ENCODE measurements around the gene KIF12.
"Not testable (repeated sequence)": the region's sequence is repeated elsewhere in the genome, so short reads cannot be mapped to it uniquely, and the experiment has no call there.

KIF12 gene

GRCh38 chr9:114099669-114100270 is 678 bp upstream of the KIF12 start:
- no peak for DNase-seq

DNA sequence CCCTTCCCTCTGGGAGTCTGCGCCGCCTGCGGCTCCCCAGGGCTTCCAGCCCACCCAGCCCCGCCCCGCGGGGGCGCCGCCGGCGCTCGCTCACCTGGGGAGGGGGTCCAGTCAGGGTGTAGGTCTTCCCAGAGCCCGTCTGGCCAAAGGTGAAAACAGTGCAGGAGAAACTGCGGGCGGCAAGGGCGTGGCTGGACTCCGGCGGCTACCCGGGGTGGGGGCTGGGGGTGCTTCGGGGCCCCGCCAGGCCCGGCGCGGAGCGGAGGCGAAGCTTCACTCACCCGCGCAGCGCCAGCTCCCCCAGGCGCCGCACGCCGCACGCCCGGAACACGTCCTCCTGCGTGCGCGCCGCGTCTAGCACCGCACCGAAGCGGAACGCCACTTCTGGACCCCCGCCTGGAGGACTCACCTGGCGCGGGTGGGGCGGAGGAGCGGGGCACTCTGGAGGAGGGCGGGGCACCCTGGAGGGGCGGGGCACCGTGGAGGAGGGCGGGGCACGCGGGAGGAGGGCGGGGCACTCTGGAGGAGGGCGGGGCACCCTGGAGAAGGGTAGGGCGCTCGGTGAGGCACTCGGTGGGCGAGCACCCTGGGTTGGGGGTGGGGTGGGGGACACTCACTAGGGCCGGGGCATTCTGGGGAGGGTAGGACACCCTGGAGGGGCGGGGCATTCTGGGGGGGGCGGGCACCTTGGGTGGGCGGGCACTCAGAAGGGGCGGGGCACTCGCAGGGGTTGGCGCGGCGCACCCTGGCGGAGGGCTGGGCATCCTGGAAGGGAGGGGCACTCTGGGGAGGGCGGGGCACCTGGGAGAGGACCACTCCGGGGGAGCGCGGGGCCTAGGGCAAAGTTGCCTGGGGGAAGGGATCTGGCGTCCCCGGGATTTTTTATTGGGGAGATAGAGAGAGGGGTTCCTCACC is 814 bp downstream of the KIF12 start:
- no peak for DNase-seq

DNA sequence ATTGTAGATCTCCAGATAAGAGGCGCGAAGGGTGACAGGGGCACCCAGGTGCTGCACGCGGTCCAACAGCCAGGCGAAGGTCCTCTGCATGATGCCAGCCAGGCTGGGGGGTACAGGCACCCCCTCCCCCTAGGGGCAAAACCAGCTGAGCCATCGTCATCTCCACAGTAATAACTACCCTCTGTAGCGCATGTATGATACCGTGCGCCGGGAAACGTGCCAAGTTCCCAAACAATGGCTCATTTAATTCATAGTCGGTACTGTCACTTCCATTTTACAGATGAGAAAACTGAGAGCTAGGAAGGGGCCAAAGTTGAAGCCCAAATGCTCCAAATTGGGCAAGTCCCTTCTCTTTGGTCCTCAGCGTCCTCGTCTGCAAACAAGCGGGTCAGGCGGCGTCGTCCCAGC is 1.5 kb downstream of the KIF12 start:
- DNase-seq: peak; percentile 15

DNA sequence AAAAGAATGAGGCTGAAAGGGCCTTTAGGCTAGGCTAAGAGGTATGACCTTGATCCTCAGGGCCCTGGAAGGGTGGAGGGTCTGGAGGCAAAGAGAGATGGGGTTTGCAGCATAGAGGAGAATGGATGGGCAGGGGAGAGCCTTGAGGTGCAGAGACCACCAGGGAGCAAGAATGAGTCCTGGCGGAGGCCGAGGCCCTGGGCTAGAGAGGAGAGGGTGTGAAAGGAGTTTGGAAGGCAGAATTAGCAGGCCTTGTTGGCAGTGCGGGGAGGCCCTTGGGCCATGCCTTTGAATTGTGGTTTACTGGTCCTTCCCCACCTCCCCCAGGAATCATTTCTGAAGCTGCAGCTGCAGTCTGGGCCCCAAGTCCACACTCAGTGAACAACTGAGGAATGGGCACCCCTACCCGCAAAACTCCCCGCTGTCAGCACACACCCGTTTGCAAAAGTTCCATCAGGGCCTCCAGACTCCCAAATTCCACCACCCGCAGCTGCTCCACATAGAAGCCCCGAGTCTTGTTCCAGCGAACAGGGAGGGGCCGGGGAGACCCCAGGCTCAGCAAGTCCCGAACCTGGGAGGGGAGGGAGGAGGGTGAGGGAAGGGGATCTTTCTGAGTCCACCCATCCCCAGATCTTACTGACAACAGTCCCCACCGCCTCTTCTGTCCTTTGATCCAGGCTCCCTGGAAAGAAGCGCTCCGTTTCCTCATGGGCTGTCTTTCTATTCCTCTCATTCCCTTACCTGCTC is 2.1 kb downstream of the KIF12 start:
- DNase-seq: no peak

- DNase-seq: no peak
Measured at GRCh38 chr9:114096041-114096511, 3.0 kb downstream of the KIF12 start.

GRCh38 chr9:114094971-114095370 is 4.1 kb downstream of the KIF12 start:
- no peak for DNase-seq

DNA sequence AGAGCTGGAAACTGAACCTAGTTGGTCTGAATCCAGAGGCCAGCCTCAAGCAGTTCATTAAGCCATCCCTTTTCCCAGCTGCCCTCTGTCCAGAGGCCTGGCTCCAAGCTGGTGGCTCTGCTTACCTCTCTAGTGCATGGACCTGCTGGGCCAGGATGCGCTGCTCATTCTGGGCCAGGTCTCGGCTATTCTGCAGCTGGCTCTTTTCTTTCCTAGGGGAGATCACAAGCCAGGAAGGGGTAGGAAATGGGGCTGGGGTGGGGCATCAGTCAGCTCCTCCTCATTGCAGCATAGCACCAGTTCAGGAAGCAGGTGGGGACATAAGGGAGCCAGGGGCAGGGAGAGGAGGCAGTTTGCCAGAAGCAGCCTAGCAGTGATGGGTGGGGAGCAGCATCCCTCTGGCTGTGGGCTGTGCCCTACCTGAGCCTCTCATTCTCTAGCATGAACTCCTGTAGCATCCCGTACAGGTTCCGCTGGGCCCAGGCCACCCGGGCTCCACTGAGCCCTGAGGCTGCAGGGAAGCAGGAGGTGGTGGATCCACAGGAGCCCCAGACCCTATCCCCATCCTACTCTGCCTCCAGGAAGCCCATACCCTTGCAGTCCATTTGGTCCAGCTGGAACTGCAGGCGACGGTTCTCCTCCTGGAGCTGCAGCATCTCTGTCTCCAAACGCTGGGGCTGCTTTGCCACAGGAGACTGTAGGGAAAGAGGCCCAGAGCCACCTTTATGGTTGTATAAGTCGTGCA is 5.2 kb downstream of the KIF12 start:
- DNase-seq: no peak

DNA sequence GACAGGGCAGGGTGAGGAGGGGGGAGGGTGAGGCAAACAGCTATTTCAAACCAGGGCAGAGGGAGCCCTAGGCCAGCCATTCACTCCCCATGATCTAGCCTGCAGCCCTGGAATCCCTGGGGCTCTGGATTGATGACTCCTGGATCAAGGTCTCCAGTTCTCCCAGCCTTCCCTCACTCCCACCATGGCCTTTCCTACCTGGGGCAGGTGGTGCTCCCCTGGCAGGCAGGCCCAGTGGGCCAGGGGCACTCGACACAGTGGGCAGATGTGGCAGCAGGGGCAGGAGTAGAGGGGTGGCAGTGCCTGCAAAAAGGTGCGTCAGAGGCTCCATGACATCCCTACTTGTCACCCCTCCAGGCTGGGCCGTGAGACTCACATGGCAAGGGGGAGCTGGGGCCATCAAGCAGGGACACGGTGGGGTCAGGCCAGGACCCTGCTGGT is 6.0 kb downstream of the KIF12 start:
- DNase-seq: no peak

- DNase-seq: no peak
Measured at GRCh38 chr9:114092336-114092735, 6.8 kb downstream of the KIF12 start.

DNA sequence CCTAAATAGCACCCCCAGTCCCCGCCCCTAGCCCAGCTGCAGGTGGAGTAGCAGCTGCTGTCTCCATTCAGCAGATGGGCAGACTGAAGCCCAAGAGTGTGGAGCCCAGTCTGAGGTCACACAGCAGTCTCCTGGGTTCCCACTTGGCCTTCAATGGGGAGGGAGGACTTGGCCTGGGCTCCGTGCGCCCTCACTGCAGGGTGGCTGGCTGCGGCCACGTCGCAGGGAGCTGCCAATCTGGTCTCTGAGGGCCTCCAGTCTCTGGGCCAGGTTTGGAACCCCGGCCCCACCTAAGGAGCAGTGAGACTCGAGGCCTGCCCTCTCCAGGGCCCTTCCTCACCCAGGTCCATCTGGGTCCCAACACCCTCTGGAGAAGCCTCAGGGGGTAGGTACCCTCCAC is 7.4 kb downstream of the KIF12 start:
- DNase-seq: no peak

DNA sequence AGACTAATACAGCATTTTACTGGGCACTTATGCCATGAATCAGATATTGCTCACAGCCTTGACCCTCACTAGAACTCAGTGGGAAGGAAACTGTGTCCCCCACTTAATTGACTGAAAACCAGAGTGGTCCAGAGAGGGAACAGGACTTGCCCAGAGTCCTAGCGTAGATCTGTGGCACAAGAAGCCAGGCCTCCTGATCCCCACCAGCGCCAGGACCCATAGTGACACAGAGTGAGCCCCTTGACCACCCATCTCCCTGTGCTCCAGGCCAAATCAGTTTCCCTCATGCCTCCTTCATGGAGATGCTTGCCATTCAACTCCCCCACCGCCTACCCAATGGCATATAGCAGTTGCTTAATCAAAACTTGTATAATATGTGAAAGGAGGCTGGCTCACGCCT is 8.3 kb downstream of the KIF12 start:
- no peak for DNase-seq

DNA sequence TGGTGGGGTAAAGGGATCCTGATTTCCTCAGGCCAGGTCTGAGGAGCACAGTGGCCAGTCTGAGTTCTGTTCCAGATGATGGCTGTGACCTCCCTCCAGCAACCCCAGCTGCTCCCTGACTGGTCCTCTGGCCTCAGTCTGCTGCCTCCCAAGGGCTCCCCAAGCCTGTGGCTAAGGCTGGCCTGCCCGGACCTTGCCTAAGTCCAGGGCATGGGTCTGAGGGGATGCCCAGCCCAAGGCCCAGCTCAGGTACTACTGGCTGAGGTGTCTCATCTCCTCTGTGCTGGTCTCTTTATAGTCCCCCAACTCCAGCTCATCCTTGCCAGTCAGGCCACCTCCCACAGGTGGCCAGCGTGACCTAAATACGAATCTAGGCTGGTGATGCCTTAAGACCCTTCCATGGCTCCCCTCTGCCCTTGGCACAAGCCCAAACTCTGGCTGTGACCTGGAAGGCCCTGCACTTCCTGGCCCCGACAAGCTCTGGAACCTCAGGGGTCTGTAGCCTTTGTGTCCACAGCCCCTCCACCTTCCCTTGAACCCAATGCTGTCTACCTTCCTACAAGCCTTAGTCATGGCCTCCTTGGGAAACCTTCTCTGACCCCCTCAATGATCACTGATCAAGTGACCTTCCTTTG is 9.8 kb downstream of the KIF12 start:
- no peak for DNase-seq

GRCh38 chr9:114088571-114089170 is 10.4 kb downstream of the KIF12 start:
- DNase-seq: no peak

DNA sequence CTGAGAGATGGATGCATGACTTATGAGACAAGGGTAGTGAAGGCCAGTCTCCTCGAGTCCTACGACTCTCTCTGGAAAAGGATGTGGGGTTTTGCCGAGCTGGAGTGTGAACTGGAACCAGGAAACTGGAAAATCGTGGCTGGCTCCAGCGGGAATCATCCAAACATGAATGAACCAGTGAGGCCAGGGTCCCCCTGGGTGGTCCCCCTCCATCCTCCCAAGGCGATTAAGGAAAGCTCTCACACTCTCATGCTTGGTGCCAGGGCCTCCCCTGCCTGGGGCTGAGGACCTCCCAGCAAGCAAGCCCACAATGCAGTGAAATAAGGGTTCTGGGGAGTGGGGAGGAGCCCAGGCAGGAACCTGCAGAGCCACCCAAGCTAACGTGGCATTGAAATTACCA is 11.4 kb downstream of the KIF12 start:
- no peak for DNase-seq

- no peak for DNase-seq
Measured at GRCh38 chr9:114086607-114087006, 12.5 kb downstream of the KIF12 start.

- DNase-seq: no peak
Measured at GRCh38 chr9:114086009-114086408, 13.1 kb downstream of the KIF12 start.

- DNase-seq: no peak
Measured at GRCh38 chr9:114085387-114085789, 13.7 kb downstream of the KIF12 start.

DNA sequence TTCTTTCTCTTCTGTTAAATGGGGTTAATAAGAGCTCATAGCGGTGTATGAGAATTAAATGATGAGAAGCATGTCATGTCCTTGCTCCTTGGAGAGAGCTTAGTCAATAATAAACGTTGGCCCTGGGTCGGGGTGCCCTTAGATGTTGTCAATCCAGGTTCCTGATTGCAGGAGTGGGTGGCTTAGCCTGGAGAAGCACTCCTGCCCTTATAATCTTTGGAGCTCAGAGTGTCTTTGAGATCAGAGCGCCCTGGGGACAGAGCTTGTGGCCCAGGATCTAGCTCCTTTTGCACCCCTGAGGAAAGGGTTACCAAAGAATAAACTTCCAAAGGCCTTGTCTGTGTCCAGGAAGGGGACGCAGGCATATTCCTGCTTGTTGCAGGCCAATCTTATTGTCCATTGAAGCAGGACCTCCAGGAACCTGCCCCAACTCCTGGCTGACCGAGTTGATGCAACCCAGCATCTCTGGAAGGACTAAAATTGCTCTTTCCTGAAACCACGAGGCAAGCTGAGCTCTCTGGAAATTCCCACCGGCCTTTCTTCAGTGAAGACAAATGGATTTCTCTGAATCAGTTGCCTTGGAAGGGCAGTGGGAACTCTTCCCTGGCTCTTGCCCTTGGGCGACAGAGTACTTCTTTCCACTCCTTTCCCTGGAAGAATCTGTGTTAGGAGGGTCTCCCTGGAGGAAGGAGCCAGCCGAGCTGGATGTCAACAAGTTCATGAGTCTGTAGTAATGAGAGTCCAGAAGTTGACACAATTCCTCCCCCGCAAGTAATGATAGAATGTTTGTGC is 14.6 kb downstream of the KIF12 start:
- DNase-seq: no peak

DNA sequence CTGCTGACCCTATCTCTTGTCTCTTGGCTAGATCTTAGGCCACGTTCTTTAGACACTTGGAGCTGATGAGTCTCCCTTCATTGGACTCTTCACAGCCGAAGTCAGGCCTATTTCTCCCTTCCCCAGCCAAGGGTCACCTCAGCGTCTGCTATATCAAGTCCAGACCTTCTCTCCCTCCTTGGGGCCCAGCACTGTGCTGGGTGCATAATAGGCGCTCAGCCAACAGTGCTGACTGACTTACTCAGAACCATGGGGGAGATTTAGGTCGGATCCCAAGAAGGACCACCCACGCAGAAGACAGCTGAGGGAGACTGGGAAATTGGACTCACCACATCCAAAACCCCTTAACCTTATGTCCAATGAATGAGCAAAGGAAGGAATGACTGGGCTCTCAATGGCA is 15.4 kb downstream of the KIF12 start:
- DNase-seq: no peak

GRCh38 chr9:114082763-114083412 is 16.2 kb downstream of the KIF12 start:
- not testable (repeated sequence) for DNase-seq
